Ecto neural progenitor cell (in vitro differentiated cells): Measurements from ENCODE around the gene COLGALT1.
"Not testable (repeated sequence)": the region's sequence is repeated elsewhere in the genome, so short reads cannot be mapped to it uniquely, and the experiment has no call there.

Experiments used
- DNase-seq: peaks from one replicate; pipeline ENCODE4 v3.0.0-alpha.2; 2018; ENCODE audit warnings: low spot score

Gene COLGALT1

GRCh38 chr19:17555480-17555928, at the start of gene COLGALT1:
Gene COLGALT1 (plus strand): TSS chr19:17555649. CDS start chr19:17555714, 65 bp downstream.
- peak; percentile 97 for DNase-seq

- no peak for DNase-seq
Observed at GRCh38 chr19:17506745-17507144, 48.7 kb upstream of the COLGALT1 start.

DNA sequence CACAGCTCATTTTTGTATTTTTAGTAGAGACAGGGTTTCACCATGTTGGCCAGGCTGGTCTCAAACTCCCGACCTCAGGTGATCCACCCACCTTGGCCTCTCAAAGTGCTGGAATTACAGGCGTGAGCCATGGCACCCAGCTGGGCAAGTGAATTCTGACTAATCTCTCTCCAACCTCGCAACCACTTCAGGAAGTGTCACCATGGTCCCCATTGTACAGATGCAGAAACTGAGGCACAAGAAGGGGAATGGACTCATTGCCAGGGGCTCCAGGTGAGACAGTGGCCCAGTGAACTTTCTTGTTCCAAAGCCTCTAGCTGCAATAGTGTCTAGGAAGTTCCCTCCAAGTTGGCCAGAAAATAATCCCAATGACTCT, 46.9 kb upstream of the COLGALT1 start:
- DNase-seq: not testable (repeated sequence)

GRCh38 chr19:17510220-17510993, 45.0 kb upstream of the COLGALT1 start:
- no peak for DNase-seq

DNA sequence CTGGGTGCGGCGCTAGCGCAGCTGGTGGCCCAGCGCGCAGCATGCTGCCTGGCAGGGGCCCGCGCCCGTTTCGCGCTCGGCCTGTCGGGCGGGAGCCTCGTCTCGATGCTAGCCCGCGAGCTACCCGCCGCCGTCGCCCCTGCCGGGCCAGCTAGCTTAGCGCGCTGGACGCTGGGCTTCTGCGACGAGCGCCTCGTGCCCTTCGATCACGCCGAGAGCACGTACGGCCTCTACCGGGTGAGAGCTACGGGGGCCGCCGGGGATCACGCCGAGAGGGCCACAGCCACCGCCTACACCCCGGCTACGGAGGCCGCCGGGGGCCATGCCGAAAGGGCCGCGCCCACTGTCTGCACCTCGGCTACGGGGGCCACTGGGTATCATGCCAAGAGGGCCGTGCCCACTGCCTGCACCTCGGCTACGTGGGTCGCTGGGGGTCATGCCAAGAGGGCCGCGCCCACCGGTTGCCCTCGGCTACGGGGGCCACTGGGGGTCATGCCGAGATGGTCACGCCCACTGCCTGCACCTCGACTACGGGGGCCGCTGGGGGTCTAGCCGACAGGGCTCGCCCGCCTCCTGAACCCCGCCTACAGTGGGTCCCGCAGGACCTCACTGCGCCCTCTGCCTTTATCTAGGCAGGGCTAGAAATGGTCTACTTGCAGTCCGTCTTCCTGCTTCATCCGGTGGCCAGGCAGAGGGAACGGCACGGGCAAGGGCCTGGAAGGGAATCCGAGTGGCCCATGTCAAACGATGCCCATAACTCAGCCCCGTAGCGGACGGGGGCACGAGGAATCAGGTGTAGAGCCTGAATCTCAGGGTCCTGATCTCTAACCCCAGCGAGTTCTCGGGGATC, 43.5 kb upstream of the COLGALT1 start:
- peak; percentile 88 for DNase-seq

GRCh38 chr19:17512574-17512939, 42.9 kb upstream of the COLGALT1 start:
- DNase-seq: no peak

DNA sequence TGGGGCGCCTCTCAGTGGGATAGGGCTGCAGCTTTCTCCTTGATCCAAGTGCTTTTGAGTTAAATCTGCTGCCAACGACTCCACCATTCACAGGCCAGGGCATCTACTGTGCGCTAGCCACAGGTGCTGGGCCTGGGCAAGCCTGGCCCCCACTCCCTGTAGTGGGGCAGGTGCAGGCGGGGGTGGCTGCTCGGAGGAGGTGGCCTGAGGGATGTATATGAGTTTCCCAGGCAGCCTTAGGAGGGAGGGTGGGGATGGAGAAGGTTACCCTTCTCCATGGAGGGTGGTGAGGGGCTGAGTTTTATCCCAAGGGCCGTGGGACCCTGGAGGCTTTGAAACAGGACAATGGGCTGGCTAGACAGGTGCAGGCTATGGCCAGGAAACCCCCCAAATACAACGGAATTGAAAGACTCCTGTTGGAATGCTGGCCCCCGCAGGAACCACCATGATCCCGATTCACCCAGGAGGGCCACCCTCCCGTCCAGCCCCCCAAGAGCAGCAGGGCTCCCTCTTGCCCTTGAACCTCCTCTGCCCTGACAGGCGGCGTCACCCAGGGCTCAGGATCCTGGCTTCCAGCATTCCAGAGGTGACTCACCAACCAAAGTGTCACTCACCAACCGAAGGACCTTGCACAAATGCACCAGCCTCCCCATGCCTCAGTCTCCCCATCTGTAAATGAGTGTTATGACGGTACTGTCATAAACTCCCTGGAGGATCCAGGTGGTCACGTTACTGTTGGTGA, 39.9 kb upstream of the COLGALT1 start:
- no peak for DNase-seq

DNA sequence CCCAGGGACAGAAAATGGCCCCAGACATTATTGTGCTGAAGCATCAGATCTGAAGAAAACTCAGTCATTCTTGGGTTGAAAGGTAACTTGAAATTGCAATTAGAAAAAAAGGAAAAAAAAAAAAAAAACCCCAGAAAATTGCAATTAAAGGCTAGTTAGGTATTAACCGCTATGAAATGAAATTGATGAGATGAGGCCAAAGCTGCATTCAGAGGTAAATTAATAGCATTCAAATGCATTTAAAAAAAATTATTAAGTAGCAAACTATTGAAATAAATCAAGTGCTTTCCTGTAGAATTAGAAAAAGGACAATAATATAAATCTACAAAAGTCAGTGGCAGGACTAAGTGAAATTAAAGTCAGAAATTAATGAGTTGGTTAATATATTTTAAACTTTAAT, 37.6 kb upstream of the COLGALT1 start:
- no peak for DNase-seq

DNA sequence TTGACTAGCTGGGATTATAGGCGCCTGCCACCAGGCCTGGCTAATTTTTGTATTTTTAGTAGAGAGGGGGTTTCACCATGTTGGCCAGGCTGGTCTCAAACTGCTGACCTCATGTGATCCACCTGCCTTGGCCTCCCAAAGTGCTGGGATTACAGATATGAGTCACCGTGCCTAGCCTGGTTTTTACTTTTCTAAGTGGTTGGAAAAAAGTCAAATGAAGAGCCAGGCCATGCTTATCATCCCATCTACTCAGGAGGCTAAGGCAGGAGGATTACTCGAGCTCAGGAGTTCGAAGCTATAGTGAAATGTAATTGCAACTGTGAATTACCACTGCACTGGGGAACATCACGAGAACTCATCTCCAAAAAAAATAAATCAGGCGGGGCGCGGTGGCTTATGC, 36.8 kb upstream of the COLGALT1 start:
- DNase-seq: not testable (repeated sequence)

- no peak for DNase-seq
Observed at GRCh38 chr19:17519967-17520366, 35.5 kb upstream of the COLGALT1 start.

DNA sequence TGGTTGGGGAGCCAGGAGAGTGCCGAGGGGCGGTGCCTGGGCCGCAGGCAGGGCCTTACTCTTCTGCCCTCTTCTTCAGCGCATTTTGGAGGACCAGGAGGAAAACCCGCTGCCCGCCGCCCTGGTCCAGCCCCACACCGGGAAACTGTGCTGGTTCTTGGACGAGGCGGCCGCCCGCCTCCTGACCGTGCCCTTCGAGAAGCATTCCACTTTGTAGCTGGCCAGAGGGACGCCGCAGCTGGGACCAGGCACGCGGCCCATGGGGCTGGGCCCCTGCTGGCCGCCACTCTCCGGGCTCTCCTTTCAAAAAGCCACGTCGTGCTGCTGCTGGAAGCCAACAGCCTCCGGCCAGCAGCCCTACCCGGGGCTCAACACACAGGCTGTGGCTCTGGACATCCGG, 34.6 kb upstream of the COLGALT1 start:
- DNase-seq: no peak

- no peak for DNase-seq
Observed at GRCh38 chr19:17522988-17523872, 32.2 kb upstream of the COLGALT1 start.

GRCh38 chr19:17524651-17525050, 30.8 kb upstream of the COLGALT1 start:
- DNase-seq: no peak

DNA sequence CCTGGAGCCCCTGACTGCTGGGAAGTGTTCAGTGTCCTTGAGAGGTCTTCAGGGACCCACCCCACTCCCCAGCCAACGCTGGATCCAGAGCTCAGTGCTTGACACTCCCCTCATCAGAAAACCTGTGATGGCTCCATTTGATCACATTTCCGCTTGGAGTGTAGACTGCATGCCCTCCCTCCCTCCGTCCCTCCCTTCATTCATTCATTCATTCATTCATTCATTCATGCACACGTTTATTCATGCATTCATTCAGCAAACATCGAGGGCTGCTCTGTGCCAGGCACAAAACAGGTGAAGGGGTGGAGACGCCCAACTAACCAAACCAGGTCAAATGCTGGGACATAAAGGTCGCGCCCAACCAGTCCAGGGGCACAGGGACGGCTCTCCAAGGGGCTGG, 30.3 kb upstream of the COLGALT1 start:
- DNase-seq: no peak

DNA sequence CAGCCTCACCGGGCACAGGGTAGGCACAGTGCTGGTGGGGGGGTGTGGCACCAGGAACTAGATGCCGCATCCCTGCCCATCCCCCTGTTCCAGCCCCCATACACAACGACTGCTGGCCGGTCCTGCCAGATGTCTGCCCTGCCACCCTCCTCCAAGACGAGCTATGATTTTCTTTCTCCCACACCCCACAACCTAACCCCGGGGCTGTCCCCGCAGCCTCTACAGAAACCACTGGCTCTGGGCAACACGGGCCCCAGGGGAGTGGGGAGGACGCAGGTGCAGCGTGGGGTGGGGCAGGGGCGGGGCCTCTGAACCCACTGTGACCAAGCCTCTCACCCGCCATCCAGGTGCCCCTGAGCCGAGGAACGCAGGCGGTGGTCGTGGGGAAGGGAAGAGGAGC, 28.5 kb upstream of the COLGALT1 start:
- no peak for DNase-seq

DNA sequence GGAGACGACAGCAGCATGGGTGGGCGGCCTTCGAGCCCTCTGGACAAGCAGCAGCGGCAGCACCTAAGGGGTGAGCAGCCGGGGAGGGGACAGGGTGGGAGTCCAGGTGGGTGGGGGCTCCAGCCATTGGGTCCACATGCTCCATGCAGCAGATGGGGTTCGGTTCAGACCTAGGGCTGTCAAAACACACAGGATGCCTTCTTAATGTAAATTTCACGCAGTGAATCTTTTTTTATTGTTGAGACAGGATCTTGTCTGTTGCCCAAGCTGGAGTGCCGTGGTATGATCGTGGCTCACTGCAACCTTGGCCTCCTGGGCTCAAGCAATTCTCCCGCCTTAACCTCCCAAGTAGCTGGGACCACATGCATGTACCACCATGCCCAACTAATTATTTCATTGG, 28.1 kb upstream of the COLGALT1 start:
- no peak for DNase-seq

DNA sequence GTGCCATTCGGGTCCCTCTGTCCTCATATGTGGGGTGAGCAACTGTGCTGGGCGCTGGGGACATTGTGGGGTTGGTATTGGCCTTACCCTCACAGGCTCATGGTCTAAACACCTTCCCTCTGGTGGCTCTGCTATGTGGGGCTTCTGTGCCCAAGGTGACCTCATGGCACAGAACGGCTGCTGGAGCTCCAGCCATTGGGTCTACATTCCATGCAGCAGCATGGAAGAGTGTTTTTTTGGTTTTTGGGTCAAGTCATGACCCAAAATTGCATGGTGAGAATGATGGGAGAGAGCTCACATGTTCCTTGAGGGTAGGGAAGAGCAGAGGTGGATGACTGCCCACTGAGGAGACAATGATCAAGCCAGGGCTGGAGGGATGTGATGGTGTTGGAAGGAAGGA, 26.8 kb upstream of the COLGALT1 start:
- DNase-seq: no peak

DNA sequence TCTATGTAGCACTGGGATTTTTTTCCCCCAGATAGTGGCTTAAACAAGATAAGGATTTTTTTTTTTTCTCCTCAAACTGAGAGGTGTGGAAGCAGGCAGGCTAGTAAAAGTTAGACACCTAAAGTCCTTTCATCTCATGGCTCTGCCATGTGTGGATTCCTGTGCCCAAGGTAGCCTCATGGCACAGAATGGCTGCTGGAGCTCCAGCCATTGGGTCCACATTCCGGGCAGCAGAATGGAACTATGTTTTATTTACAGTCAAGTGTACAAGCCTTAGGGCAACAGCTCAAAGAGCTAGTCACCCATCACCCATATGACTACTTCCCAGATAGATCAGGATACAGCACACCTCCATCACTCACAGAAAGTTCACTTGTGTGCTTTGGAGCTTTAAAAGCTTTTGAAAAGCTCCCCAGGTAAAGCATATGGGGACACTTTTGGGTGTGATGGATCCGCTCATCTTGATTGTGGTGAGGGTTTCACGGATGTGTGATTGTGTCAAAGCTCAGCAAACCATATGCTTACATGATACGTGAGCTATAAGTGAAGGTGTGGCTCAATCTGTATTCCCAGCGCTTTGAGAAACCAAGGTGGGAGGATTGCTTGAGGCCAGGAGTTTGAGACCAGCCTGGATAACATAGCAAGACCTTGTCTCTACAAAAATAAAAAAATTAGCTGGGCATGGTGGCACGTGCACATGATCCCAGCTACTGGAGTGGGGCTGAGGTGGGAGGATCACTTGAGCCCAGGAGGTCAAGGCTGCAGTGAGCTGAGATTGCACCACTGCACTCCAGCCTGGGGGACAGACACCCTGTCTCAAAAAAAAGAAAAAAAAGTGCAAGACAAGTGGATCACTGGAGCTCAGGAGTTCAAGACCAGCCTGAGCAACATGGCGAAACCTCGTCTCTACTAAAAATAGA, 25.9 kb upstream of the COLGALT1 start:
- no peak for DNase-seq

- DNase-seq: no peak
Observed at GRCh38 chr19:17530586-17530985, 24.9 kb upstream of the COLGALT1 start.

DNA sequence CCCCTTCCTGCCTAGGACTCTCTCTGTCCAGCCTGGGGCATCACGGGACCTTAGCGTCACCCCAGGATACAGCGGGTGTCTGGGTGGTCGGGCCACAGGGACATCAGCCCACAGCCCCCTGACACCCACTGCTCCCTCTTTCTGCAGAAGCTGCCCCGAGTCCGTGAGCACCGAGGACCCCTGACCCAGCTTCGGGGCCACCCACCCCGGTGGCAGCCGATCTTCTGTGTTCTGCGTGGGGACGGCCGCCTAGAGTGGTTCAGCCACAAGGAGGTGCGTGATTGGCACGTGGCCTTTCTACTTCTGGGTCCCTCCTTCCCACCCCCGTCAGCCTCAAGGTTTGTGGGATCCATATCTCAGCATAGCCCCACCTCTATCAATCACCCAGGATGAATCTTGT, 23.3 kb upstream of the COLGALT1 start:
- DNase-seq: no peak

DNA sequence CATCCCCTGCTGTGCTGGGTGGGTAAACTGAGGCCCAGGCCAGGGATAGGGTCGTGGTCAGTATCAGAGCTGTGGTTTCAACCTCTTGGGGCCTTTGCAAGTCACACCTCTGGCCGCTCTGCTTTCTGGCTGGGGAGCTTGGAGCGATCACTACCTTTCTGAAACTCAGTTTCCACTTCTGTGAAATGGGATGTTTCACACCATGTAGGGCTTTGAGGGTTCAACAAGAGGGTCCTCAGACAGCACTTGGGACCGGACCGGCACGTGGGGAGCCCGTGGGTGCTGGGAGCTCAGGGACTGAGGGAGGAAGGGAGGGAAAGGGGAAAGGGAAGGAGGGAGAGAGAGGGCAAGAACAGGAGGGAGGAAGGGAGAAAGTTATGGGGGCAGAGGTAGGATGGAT, 22.9 kb upstream of the COLGALT1 start:
- DNase-seq: no peak
